ENCODE measurements around the gene RNLS. TPM values are rescaled to one million over a fixed set of nuclear protein-coding genes. Genes with fewer than 3 reads are reported as not detected.

Gene RNLS
- total RNA-seq, 2 experiments from 2014 or later, result not detected

DNA sequence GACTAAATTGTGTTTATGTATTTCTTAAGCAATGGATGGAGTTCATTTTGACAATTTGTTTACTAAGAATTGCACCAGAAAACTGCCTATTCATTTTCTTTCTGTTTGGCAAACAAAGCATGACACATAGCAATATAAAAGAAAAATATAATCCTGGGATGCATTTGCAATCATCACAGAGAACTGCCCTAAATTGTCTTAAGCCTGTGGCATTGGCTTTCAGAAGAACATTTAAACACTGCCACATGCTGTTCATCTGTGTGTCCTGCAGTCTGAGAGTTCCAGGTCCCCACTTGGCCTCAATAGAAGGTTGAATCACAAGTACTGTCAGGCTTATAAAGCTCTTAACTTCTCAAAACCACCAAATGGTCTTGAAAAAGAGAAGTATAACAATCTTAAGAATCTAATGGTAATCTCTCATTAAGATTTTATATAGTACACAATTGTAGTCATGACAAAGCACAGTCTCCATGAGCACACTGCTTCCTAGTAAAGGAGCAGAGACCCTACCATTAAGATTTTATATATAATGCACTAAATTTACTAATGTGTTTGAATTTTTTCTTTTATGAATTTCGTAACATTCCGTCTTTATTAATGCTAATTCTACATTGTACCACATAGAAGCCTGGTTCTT, 29.9 kb downstream of the RNLS start:
- ChIA-PET POLR2A (interaction anchor here (0.7 to 0.9 kb wide), 3 partner anchors 234 to 692 kb away, joined by 3 to 5 read pairs (median 4); no protein-coding TSS in a partner anchor), CTCF (ENCODE audit: unreplicated experiment) (interaction anchor here (0.6 to 1.0 kb wide), 2 partner anchors 166 to 691 kb away, joined by 3 read pairs; no protein-coding TSS in a partner anchor)
- Histone ChIP-seq H4K20me1 (ENCODE audit: insufficient read depth, low read length) (no peaks in the 10 kb centered on the region), H3K27ac (ENCODE audit: low read depth, low read length, poor library complexity, severe bottlenecking) (no peak overlapping the region), H3K36me3 (ENCODE audit: insufficient read depth, low read length) (no peaks in the 10 kb centered on the region), H3K4me3 (ENCODE audit: low read depth, low read length, poor library complexity, severe bottlenecking) (no peak overlapping the region), H2AFZ (ENCODE audit: low read length) (peak overlapping the region; percentile 64; the same call in 1 of the 2 replicates), H3K9me3 (ENCODE audit: low read length) (no peaks in the 10 kb centered on the region), H3K4me2 (ENCODE audit: low read length) (no peak overlapping the region), H3K4me1 (ENCODE audit: insufficient read depth, low read length, poor library complexity, severe bottlenecking) (no peaks in the 10 kb centered on the region), H3K9me2 (ENCODE audit: insufficient read depth, low read length) (no peaks in the 10 kb centered on the region), H3K79me2 (ENCODE audit: insufficient read depth, low read depth, low read length) (no peaks in the 10 kb centered on the region)
- no peak for TF ChIP-seq EZH2phosphoT487 (IDR thresholded peaks at IDR 0.05; ENCODE audit: borderline replicate concordance, low read depth, low read length)
- TF ChIP-seq, protein P1, sequence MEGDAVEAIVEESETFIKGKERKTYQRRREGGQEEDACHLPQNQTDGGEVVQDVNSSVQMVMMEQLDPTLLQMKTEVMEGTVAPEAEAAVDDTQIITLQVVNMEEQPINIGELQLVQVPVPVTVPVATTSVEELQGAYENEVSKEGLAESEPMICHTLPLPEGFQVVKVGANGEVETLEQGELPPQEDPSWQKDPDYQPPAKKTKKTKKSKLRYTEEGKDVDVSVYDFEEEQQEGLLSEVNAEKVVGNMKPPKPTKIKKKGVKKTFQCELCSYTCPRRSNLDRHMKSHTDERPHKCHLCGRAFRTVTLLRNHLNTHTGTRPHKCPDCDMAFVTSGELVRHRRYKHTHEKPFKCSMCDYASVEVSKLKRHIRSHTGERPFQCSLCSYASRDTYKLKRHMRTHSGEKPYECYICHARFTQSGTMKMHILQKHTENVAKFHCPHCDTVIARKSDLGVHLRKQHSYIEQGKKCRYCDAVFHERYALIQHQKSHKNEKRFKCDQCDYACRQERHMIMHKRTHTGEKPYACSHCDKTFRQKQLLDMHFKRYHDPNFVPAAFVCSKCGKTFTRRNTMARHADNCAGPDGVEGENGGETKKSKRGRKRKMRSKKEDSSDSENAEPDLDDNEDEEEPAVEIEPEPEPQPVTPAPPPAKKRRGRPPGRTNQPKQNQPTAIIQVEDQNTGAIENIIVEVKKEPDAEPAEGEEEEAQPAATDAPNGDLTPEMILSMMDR (conservative IDR thresholded peaks at IDR 0.05; ENCODE audit: low read length), result peak; percentile 97
- no TSS peak for BruUV-seq (replicated peaks)
- intact Hi-C loops (cut with micrococcal nuclease; ENCODE audit: unreplicated experiment), result loop anchor here (1.0 to 5.0 kb wide), 6 partner anchors 150 to 896 kb away; partner anchors contain the start of gene PAPSS2
- DNase-seq (ENCODE audit: low spot score), result peak; percentile 77

DNA sequence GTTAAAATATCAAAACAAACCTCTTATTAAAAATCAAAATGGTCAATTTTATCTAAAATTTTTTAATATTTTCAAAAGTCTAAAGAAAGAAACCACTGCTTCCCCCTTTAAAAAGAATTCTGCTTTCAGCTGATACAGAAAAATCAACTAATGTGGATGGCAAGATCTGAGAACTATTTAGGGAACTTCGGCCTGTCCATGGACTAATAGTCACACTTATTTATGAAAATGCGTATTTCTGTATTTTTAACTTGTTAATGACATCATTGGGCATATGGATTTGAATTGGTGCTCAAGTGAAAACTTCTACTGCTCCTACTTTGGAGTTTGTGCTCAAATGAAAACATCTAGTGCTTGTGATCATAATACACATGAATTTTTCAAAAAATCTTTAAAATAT, 31.9 kb downstream of the RNLS start:
- Histone ChIP-seq H2AFZ (ENCODE audit: low read length) (no peak overlapping the region; the same call in 1 of the 2 replicates), H3K9me3 (ENCODE audit: low read length) (no peaks in the 10 kb centered on the region), H3K4me1 (ENCODE audit: insufficient read depth, low read length, poor library complexity, severe bottlenecking) (no peaks in the 10 kb centered on the region), H3K4me2 (ENCODE audit: low read length) (no peak overlapping the region), H3K9me2 (ENCODE audit: insufficient read depth, low read length) (no peaks in the 10 kb centered on the region), H3K36me3 (ENCODE audit: insufficient read depth, low read length) (no peaks in the 10 kb centered on the region), H3K4me3 (ENCODE audit: low read depth, low read length, poor library complexity, severe bottlenecking) (no peak overlapping the region), H3K27ac (ENCODE audit: low read depth, low read length, poor library complexity, severe bottlenecking) (no peak overlapping the region), H3K79me2 (ENCODE audit: insufficient read depth, low read depth, low read length) (no peaks in the 10 kb centered on the region), H4K20me1 (ENCODE audit: insufficient read depth, low read length) (no peaks in the 10 kb centered on the region)
- TF ChIP-seq, protein P1 (conservative IDR thresholded peaks at IDR 0.05; ENCODE audit: low read length), result no peak
- TF ChIP-seq EZH2phosphoT487 (IDR thresholded peaks at IDR 0.05; ENCODE audit: borderline replicate concordance, low read depth, low read length), result no peak
- ChIA-PET CTCF (ENCODE audit: unreplicated experiment) (no interaction called here), POLR2A (interaction anchor here (1.3 to 1.4 kb wide), 2 partner anchors 29 to 713 kb away, joined by 3 read pairs; no protein-coding TSS in a partner anchor)
- BruUV-seq (replicated peaks), result no TSS peak
- intact Hi-C loops (cut with micrococcal nuclease; ENCODE audit: unreplicated experiment), result loop anchor here (5.0 kb wide), 3 partner anchors 259 to 894 kb away; partner anchors contain the start of gene PAPSS2
- DNase-seq (ENCODE audit: low spot score), result no peak

DNA sequence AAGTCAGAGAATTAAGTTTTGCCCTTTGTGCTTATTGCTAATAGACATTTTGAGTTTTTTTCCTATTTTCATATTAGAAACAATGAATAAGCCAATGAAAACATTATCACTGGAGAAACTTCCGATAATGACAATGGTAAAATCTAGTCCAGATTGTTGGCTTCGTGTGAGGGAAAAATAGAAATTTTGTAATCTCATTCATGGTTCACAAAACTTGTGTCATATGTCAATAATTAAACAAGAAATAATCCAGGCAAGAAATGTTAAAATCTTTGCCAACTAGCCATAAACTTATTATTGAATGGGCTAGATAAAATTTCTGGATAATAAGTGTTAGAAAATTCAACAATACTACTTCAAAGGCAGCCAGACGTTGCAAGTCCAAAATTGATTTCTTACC, 36.6 kb downstream of the RNLS start:
- BruUV-seq (replicated peaks), result no TSS peak
- ChIA-PET POLR2A (no interaction called here), CTCF (ENCODE audit: unreplicated experiment) (no interaction called here)
- H3K4me3 ChIP-seq (ENCODE audit: low read depth, low read length, poor library complexity, severe bottlenecking), result no peak overlapping the region
- no peaks in the 10 kb centered on the region for H3K4me1 ChIP-seq (ENCODE audit: insufficient read depth, low read length, poor library complexity, severe bottlenecking)
- H3K79me2 ChIP-seq (ENCODE audit: insufficient read depth, low read depth, low read length), result no peaks in the 10 kb centered on the region
- TF ChIP-seq EZH2phosphoT487 (IDR thresholded peaks at IDR 0.05; ENCODE audit: borderline replicate concordance, low read depth, low read length), result no peak
- TF ChIP-seq, protein P1 (conservative IDR thresholded peaks at IDR 0.05; ENCODE audit: low read length), result no peak
- no peak overlapping the region for H3K4me2 ChIP-seq (ENCODE audit: low read length)
- no peaks in the 10 kb centered on the region for H3K9me2 ChIP-seq (ENCODE audit: insufficient read depth, low read length)
- H2AFZ ChIP-seq (ENCODE audit: low read length), result no peak overlapping the region
- no peaks in the 10 kb centered on the region for H4K20me1 ChIP-seq (ENCODE audit: insufficient read depth, low read length)
- intact Hi-C loops (cut with micrococcal nuclease; ENCODE audit: unreplicated experiment), result no loop called here
- DNase-seq (ENCODE audit: low spot score), result no peak
- no peaks in the 10 kb centered on the region for H3K9me3 ChIP-seq (ENCODE audit: low read length)
- H3K36me3 ChIP-seq (ENCODE audit: insufficient read depth, low read length), result no peaks in the 10 kb centered on the region
- no peak overlapping the region for H3K27ac ChIP-seq (ENCODE audit: low read depth, low read length, poor library complexity, severe bottlenecking)

Measured in OCI-LY7 (cell line).